Hematopoietic multipotent progenitor cell treated with erythropoietin and hydrocortisone succinate and interleukin-3 and kit ligand, for 6 days (in vitro differentiated cells): ENCODE measurements around the gene SLIT3.

Experiments used
- DNase-seq: peaks from one replicate; pipeline ENCODE4 v3.0.0-alpha.2; 2015

SLIT3 gene

GRCh38 chr5:168813184-168813968, 487.6 kb downstream of the SLIT3 start:
- peak; percentile 97 for DNase-seq

GRCh38 chr5:168810641-168811040, 490.3 kb downstream of the SLIT3 start:
- no peak for DNase-seq

- DNase-seq, result no peak
These were observed 491.7 kb downstream of the SLIT3 start for GRCh38 chr5:168809218-168809617.

- DNase-seq, result no peak
These were observed 492.8 kb downstream of the SLIT3 start for GRCh38 chr5:168808051-168808616.

GRCh38 chr5:168807287-168807686, 493.7 kb downstream of the SLIT3 start:
- DNase-seq, result no peak

- DNase-seq, result no peak
These were observed 497.4 kb downstream of the SLIT3 start for GRCh38 chr5:168803541-168803940.

GRCh38 chr5:168802337-168802736, 498.6 kb downstream of the SLIT3 start:
- DNase-seq, result no peak

GRCh38 chr5:168801567-168801966, 499.4 kb downstream of the SLIT3 start:
- no peak for DNase-seq

- DNase-seq, result no peak
These were observed 500.2 kb downstream of the SLIT3 start for GRCh38 chr5:168800701-168801100.

GRCh38 chr5:168798065-168799023, 502.6 kb downstream of the SLIT3 start:
- no peak for DNase-seq

- DNase-seq, result no peak
These were observed 504.1 kb downstream of the SLIT3 start for GRCh38 chr5:168796593-168797580.

- no peak for DNase-seq
These were observed 504.9 kb downstream of the SLIT3 start for GRCh38 chr5:168796000-168796399.

- no peak for DNase-seq
These were observed 506.8 kb downstream of the SLIT3 start for GRCh38 chr5:168793841-168794837.

- no peak for DNase-seq
These were observed 508.3 kb downstream of the SLIT3 start for GRCh38 chr5:168792678-168793077.

GRCh38 chr5:168790671-168791250, 510.2 kb downstream of the SLIT3 start:
- DNase-seq, result no peak

GRCh38 chr5:168790002-168790635, 510.8 kb downstream of the SLIT3 start:
- DNase-seq, result no peak

- DNase-seq, result no peak
These were observed 512.2 kb downstream of the SLIT3 start for GRCh38 chr5:168788786-168789185.

GRCh38 chr5:168788107-168788506, 512.8 kb downstream of the SLIT3 start:
- DNase-seq, result no peak

- no peak for DNase-seq
These were observed 514.8 kb downstream of the SLIT3 start for GRCh38 chr5:168786147-168786546.

- DNase-seq, result no peak
These were observed 516.5 kb downstream of the SLIT3 start for GRCh38 chr5:168784454-168784853.
